Thyroid gland (tissue), 4 donors: ENCODE data around the gene CGB5.

Source experiments
- CTCF ChIP-seq, 6 experiments: fragments of 200-600 bp in 3 of 6; fragments of 450-650 bp in 3 of 6; sonication (generic) in 3 of 6; IDR thresholded peaks; one replicate each; pipeline ENCODE4 v1.5.1; 2016 to 2019; ENCODE audit warnings: antibody characterized with exemption in 6 of 6, mild to moderate bottlenecking in 2 of 6, inconsistent platforms in 1 of 6, moderate library complexity in 1 of 6
- POLR2A ChIP-seq, 2 donors: fragments of 450-650 bp; IDR thresholded peaks; one replicate each; pipeline ENCODE4 v1.6.1; 2017; ENCODE audit warnings: antibody characterized with exemption in 2 of 2, mild to moderate bottlenecking in 2 of 2, moderate library complexity in 1 of 2

GRCh38 chr19:49084206-49085019, 40.8 kb downstream of the CGB5 start:
- TF ChIP-seq CTCF (IDR thresholded peaks at IDR 0.05) = no peak
- TF ChIP-seq POLR2A (IDR thresholded peaks at IDR 0.05) = no peak
